SH-SY5Y (cell line): ENCODE data around the gene CLDN16.

Experiments used
- GATA2 ChIP-seq: IDR thresholded peaks from 2 replicates; pipeline ENCODE4 v1.6.1; 2011; ENCODE audit warnings: mild to moderate bottlenecking, low read depth, low read length
- GATA3 ChIP-seq: IDR thresholded peaks from 2 replicates; pipeline ENCODE4 v1.6.1; 2011; ENCODE audit warnings: low read depth, mild to moderate bottlenecking, low read length, moderate library complexity

- TF ChIP-seq GATA2: no peak
- TF ChIP-seq GATA3: no peak
Observed at GRCh38 chr3:190396001-190396400, 8.0 kb downstream of the CLDN16 start.
